GM12864 (cell line): ENCODE results near the gene ZNF688.

Experiments
- DNase-seq: peaks from one replicate; pipeline ENCODE4 v3.0.0-alpha.2; 2011; ENCODE audit warnings: low read depth
- H3K4me3 ChIP-seq: 2 replicates; pipeline ENCODE4 v1.5.1; 2011; ENCODE audit warnings: mild to moderate bottlenecking, low read depth, low read length, control low read depth
- CTCF ChIP-seq: IDR thresholded peaks from 2 replicates; pipeline ENCODE4 v1.5.1; 2011; ENCODE audit warnings: low read depth, mild to moderate bottlenecking, moderate library complexity, low read length, control low read depth, inconsistent platforms; ENCODE audit errors: missing control alignments

ZNF688 gene

GRCh38 chr16:30562021-30562420 is 9.5 kb downstream of the ZNF688 start:
- TF ChIP-seq CTCF = no peak
- H3K4me3 ChIP-seq = peak overlapping the region; percentile 63
- no peak for DNase-seq

- DNase-seq = no peak
- H3K4me3 ChIP-seq = peak overlapping the region; percentile 63
- no peak for TF ChIP-seq CTCF
Observed at GRCh38 chr16:30561089-30561816, 10.3 kb downstream of the ZNF688 start.

DNA sequence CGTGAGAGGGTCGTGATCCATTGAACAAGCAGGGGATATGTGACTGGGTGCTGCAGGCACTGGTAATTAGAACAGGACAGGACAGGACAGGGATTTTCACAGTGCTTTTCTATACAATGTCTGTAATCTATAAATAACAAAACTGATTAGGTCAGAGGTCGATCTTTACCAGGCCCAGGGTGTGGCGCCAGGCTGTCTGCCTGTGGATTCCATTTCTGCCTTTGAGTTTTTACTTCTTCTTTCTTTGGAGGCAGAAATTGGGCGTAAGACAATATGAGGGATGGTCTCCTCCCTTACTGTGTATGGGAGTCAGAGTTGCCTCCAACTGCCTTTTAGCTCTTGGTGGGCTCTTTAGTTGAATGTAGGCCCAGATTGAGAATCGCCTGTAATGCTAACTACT is 11.8 kb downstream of the ZNF688 start:
- H3K4me3 ChIP-seq = no peak overlapping the region
- DNase-seq = no peak
- TF ChIP-seq CTCF = no peak

DNA sequence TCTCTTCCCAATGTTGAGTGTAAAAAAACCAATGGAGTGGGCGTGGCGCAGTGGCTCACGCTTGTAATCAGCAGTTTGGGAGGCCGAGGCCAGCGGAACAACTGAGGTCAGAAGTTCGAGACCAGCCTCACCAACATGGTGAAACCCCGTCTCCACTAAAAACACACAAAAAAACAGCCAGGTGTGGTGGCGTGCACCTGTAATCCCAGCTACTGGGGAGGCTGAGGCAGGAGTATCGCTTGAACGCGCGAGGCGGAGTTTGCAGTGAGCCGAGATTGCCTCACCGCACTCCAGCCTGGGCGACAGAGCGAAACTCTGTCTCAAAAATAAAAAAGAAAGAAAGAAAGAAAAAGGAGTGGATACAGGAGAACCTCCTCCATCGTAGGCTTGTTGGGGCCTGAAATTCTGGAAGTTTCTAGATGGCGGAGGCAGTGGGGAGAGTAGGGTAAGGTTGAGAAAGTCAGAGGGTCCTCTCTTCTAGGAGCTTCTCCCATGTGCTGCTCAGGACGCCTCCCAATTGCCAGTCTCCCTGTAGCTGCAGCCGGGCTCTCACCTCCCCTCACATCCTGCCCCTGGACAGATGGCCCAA is 12.6 kb downstream of the ZNF688 start:
- no peak for TF ChIP-seq CTCF
- no peak for DNase-seq
- peak overlapping the region; percentile 85 for H3K4me3 ChIP-seq

- peak within 1 kb of the TSS; percentile 85 for H3K4me3 ChIP-seq
- peak; percentile 93 for DNase-seq
- TF ChIP-seq CTCF = peak; percentile 30
Observed at GRCh38 chr16:30557957-30558788, 13.3 kb downstream of the ZNF688 start, which contains the start of gene ZNF764. TSS of gene ZNF764 (minus strand) at chr16:30558374. CDS start at chr16:30558182, 192 bp downstream.

DNA sequence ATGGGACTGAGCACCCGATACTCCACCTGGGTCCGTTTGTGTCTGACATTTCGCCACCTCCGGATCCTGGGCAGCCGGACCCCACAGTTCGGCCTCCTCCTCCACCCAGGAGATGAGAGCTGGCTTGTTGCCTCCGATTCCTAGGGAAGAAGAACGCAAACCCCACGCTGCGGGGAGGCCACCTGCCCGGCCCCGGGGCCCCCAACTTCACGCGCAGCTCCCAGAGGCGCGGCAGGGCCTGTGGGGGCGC is 13.9 kb downstream of the ZNF688 start:
- peak overlapping the region; percentile 85 for H3K4me3 ChIP-seq
- TF ChIP-seq CTCF = no peak
- DNase-seq = no peak

DNA sequence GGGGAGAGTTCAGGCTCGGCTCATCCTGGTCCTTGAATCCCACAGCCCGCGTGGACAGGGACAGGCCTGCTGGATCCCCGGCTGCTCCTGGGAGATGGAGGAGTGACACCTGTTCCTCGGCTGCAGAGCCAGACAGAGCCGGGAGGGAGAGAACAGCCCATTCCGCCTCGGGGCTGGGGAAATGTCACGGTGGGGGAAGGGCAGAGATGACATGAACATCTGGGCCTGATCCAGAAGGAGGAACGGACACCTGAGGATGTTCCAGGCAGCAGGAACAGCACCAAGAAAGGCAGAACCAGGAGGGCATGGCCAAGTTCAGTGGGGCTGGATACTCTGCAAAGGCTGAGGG is 15.4 kb downstream of the ZNF688 start:
- no peak for DNase-seq
- no peak overlapping the region for H3K4me3 ChIP-seq
- no peak for TF ChIP-seq CTCF
